Subcutaneous abdominal adipose tissue (tissue), 5 donors: ENCODE results near the gene NTRK2.
"Not testable (repeated sequence)": the region's sequence is repeated elsewhere in the genome, so short reads cannot be mapped to it uniquely, and the experiment has no call there.

Source experiments
- H3K27ac ChIP-seq: one replicate; pipeline ENCODE4 v1.7.0; 2013; ENCODE audit warnings: low read depth, mild to moderate bottlenecking, inconsistent platforms, low read length, moderate library complexity
- H3K27me3 ChIP-seq, 5 donors: one replicate each; pipeline ENCODE4 v1.7.0; 2013; ENCODE audit warnings: low read length in 5 of 5, inconsistent platforms in 1 of 5; ENCODE audit not compliant: control insufficient read depth in 5 of 5, insufficient read depth in 4 of 5
- H3K36me3 ChIP-seq, 5 donors: one replicate each; pipeline ENCODE4 v1.7.0; 2013; ENCODE audit warnings: low read length in 5 of 5; ENCODE audit not compliant: control insufficient read depth in 5 of 5, insufficient read depth in 5 of 5
- H3K4me1 ChIP-seq, 5 donors: one replicate each; pipeline ENCODE4 v1.7.0; 2013; ENCODE audit warnings: low read length in 5 of 5, mild to moderate bottlenecking in 3 of 5, moderate library complexity in 1 of 5; ENCODE audit not compliant: control insufficient read depth in 5 of 5, insufficient read depth in 5 of 5
- H3K4me3 ChIP-seq, 5 donors: one replicate each; pipeline ENCODE4 v1.7.0; 2013; ENCODE audit warnings: low read length in 5 of 5, low read depth in 1 of 5
- H3K9ac ChIP-seq, 5 donors: one replicate each; pipeline ENCODE4 v1.7.0; 2013; ENCODE audit warnings: low read length in 5 of 5, mild to moderate bottlenecking in 4 of 5, moderate library complexity in 3 of 5
- H3K9me3 ChIP-seq, 5 donors: one replicate each; pipeline ENCODE4 v1.7.0; 2013; ENCODE audit warnings: low read length in 5 of 5; ENCODE audit not compliant: control insufficient read depth in 5 of 5
- donor health status: healthy.
- donor health status: healthy.
- donor health status: healthy.
- donor health status: healthy.
- donor health status: healthy.

NTRK2 gene

DNA sequence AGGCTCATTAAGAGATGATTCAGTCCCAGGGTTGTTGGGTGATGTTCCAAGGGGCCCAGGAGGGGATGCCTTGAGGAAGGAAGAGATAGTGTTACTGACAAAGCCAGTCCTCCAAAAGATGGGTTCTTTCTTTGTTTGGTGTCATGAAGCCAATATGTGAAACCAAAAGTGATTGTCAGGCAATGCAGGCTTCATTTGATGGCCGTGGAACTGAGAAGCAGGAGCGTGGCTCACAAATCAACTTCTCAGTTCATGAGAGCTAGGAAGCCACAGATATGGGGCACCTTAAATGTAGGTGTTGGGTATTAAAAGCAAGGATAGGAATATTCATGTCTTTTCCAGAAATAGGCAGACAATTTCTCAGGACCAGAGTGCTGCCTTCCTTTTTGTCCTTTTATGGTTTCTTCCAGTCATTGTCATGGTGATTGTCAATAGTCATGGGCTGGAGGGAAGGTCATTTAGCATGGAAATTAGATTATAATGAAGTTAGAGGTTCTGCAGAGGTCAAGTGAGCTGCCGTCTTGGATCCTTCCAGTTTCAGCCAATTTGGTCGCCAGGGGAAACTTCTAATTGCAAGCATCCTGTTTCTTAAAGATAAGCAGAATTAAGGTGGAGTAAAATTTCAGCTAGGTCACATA is 393.0 kb downstream of the NTRK2 start:
- H3K36me3 ChIP-seq: no peaks in the 10 kb centered on the region
- no peak overlapping the region for H3K4me3 ChIP-seq
- H3K9me3 ChIP-seq: no peaks in the 10 kb centered on the region

DNA sequence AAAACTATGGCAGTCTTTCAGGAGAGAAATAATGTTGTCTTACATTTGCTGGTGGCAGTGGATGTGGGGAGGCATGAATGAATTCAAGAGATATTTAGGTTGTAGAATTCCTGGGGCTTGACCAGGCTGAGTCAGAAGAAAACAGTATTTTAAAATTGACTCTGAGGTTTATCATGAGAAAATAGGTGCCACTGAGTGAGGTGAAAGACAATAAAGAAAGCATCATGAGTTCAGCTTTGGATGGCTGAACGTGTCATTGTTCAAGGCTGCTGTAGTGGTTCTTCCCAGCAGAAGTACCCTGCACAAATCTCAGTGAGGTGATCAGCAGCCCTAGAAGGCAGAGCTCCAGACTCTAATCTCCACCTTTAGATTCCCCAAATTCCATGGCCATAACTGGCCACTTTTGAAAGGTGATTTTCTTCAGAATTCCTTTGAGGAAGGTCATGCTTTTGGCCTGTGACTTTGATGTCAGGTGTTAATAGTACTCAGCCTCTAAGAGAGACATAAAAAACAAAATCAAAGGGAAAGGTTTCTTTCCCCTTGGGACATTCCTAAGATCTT is 395.4 kb downstream of the NTRK2 start:
- no peaks in the 10 kb centered on the region for H3K27me3 ChIP-seq
- H3K4me3 ChIP-seq: no peak overlapping the region
- H3K9ac ChIP-seq: no peak overlapping the region
- peaks cover 0 to 14% (median 8%) of the 10 kb centered on the region in 5 donors for H3K4me1 ChIP-seq
- no peaks in the 10 kb centered on the region for H3K36me3 ChIP-seq
- H3K9me3 ChIP-seq: no peaks in the 10 kb centered on the region
- no peak overlapping the region for H3K27ac ChIP-seq

More for the DNA sequence above, 393.0 kb downstream of the NTRK2 start:
- Histone ChIP-seq H3K27me3 (no peaks in the 10 kb centered on the region), H3K27ac (no peak overlapping the region), H3K9ac (no peak overlapping the region), H3K4me1 (no peaks in the 10 kb centered on the region)

DNA sequence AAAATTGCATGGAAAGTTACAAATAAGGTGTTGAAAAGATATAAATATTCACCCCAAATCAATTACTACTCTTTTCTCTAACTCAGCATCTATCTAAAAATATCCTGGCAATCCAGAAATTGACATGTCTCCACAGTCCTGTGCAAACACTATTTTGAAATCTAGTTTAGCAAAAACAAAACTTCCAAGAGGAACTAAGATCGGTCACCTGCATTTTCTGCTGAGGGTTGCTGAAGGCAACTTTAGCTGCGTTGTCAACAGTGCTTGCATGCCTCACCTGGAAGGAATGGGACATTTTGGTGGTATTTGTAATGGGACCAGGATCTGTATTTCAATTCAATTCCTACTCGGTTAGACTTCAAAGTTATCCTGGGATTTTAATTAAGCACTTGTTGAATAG is 398.3 kb downstream of the NTRK2 start:
- H3K27ac ChIP-seq: no peak overlapping the region
- no peak overlapping the region for H3K4me3 ChIP-seq
- peaks cover 0 to 14% (median 8%) of the 10 kb centered on the region in 5 donors for H3K4me1 ChIP-seq
- H3K27me3 ChIP-seq: no peaks in the 10 kb centered on the region
- no peaks in the 10 kb centered on the region for H3K9me3 ChIP-seq
- H3K9ac ChIP-seq: no peak overlapping the region
- H3K36me3 ChIP-seq: no peaks in the 10 kb centered on the region

DNA sequence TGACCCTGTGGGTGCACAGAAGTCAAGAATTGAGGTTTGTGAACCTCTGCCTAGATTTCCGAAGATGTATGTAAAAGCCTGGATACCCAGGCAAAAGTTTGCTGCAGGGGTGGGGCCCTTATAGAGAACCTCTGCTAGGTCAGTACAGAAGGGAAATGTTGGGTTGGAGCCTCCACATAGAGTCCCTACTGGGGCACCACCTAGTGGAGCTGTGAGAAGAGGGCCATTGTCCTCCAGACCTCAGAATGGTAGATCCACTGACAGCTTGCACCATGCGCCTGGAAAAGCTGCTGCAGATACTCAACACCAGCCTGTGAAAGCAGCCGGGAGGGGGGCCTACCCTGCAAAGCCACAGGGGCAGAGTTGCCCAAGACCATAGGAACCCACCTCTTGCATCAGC is 399.9 kb downstream of the NTRK2 start:
- peaks cover 0 to 14% (median 8%) of the 10 kb centered on the region in 5 donors for H3K4me1 ChIP-seq
- H3K9ac ChIP-seq, H3K27me3 ChIP-seq, H3K36me3 ChIP-seq, H3K27ac ChIP-seq, H3K9me3 ChIP-seq: not testable (repeated sequence)
- H3K4me3 ChIP-seq: peak overlapping the region in 1 of 5 donors; percentile 3
